NCI-H82 treated with DMSO at 0.1 percent for 48 hours (cell line): Measurements from ENCODE around the gene PLA2G2C.

Source experiments
- DNase-seq: peaks from one replicate; lab custom pipeline; 2025; ENCODE audit not compliant: unreplicated experiment; lab: John Stamatoyannopoulos, UW

Gene PLA2G2C

DNA sequence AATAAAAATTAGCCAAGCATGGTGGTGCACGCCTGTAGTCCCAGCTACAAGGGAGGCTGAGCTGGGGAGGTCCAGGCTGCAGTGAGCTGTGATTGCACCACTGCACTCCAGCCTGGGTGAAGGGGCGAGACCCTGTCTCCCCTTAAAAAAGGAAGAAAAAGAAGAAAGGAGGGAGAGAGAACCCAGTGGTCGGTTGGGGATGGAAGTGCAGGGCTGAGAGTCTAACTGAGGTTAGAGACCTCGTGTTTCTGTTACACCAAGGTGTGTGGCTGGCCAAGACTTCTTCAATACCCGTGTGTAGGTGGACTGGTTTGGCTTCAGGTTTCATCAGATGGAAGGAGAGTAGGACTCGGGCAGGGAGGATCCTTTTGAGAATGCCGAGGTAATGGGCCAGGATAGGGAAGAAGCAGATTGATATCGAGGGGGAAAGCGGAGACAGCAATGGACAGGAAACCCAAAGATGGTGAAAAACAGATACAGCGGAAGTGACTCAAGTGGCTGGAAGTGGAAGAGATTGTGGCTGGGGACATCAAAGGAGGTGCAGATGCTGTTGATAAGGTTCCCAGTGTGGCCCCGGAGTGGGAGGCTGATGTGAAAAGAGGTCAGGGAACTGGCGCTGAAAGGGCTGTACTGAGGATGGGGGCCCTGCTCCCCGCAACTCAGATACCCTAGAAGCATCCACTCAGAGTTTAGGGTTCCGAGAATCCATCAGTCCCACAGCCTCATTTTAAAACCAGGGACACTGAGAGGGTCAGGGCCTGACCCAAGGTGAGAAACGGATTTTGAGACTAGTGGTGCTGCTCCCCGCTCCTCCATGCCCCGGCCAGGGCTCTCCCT, 1.1 kb downstream of the PLA2G2C start:
- DNase-seq: no peak

GRCh38 chr1:20184481-20184900, 1.8 kb downstream of the PLA2G2C start:
- DNase-seq: no peak

DNA sequence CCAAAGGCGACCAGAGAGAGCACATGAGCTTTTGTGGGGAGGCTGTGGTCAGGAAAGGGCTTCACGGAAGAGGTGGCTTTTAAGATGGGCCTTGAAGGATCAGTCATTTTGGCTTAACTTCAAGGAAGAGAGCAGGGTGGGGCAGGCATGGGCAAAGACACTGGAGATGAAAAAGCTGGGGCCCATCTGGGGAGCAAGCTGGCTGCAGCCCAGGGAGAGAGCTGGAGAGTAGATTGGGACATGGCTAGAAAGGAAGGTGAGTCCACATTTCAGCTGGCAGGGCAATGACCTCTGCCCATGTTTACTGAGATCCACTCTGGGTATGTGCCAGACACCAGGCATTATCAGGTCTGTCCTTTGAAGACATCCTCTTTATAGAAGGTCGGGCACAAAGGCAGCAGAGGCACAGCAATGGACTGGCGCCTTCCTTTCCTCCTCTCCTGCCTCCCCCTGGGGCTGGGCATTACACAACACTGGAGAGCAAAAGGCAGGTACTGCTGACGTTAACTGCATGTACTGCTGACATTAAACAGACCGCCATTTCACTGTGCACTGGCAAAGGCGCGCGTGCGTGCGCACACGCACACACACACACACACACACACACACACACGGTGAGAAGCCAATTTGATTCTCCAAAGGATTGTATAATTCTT, 2.6 kb downstream of the PLA2G2C start:
- DNase-seq: no peak

DNA sequence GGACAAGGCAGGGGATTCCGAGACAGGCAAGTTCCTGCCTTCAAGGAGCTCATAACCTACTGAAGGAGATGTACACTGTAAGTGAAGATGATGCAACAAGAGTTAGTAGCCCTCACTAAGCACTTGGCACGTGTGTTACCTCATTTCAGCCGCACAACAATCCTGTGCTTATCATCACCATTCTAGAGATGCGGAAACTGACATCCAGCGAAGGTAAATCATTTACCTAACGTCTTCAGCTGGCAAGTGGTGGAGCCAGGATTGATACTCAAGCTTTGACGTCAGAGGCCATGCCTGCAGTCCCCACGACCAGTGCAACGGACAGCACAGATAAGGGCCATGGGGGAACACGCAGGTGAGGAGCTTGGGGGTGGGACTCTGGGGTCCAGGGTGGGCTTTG, 3.3 kb downstream of the PLA2G2C start:
- DNase-seq: no peak

- DNase-seq: no peak
These were observed 3.9 kb downstream of the PLA2G2C start for GRCh38 chr1:20182415-20182814.

DNA sequence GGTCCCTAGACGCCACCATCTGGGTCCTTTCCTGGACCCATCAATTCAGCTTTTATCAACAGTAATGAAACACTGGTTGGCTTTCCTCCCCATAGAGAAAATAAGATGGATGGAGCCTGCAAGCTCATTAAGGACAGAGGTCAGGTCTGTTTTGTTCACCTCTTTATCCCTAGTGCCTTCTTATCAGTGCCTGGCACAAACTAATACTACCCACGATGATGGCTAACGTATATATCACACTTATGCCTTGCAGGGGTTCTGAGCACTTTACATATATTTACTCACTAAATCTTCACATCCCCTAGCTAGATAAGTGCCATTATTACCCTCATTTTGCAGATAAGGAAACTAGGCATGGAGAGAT, 5.5 kb downstream of the PLA2G2C start:
- no peak for DNase-seq

DNA sequence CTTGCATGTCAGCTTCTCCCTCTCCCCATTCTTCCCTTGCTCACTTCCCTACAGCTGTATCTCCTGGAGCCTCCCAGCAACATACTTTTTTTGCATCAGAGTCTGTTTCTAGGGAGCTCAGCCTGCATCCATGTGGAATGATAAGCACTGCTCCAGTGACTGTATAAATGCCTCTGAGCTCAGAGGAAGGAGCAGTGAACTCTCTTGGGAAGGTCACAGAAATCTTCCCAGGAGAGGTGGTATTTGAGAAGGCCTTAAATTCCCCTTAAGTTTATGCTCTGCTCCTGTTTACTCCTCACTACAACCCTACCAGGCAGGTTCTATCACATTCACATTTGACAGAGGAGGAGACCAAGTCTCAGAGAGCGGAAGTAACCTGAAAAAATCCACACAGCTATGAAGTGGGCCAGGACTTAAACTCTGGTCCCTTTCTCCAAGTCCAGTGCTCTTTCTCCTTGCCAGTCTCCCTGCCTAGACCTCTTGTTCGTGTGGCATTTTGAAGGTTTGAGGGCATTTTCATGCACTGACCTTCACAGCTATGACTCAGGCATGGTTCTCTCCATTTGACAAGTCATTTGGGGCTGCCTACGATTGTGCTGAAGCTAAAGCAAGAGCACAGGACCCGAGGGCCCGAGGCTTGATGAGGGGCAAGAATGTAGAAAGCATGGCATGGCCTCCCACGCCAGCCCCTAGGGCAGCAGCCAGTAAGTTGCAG, 6.0 kb downstream of the PLA2G2C start:
- DNase-seq: no peak

GRCh38 chr1:20179371-20180128, 6.8 kb downstream of the PLA2G2C start:
- no peak for DNase-seq

DNA sequence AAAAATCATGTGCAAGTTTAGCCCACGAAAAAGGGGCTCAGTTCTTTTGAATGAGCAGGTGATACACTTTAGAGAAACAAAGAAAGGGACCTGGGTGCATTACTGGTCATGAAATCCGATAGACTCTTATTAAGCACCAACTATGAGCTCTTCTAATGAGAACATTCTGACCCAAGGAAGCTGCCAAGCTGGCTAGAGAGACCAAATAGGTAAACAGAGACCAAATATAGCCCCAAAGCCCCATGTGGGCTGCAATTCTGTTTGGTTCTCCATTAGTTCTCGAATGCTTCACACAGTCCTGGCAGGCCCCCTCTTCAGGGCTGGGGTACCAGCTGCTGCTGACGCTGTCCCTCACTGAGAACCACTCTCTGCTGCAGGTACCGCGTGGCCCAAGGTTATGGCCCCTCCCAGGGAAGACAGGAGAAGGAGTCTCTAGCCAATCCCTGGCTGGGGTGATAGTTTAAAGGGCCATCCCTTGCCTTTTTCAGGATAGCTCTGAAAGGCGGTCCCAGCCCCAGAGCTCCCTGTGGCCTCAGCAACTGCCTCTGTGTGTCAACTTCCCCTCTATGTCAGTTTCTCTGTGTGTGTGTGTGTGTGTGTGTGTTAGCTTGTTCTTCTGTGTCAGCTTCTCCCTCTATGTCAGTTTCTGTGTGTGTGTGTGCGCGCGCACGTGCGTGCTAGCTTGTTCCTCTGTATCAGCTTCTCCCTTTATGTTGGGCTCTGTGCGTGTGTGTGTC, 7.5 kb downstream of the PLA2G2C start:
- no peak for DNase-seq

- no peak for DNase-seq
These were observed 11.2 kb downstream of the PLA2G2C start for GRCh38 chr1:20174937-20175666.

- no peak for DNase-seq
These were observed 14.2 kb downstream of the PLA2G2C start for GRCh38 chr1:20172033-20172590.

DNA sequence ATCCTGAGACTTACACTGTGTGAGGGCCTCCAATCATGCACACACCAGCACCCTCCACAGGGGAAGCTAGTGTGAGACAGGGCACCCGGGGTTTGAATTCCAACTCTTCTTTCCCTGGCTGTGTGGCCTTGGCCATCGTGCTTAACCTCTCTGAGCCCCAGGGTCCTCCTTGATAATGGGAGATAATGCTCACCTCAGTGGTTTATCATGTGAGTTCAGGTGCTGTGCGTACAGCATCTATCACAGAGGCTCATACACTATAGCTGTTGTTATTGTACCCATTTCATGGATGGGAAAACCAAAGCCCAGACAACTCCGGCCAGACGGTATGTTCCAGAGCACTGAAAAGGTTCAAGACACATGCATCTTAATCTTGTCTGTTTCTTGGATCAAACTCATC, 16.4 kb downstream of the PLA2G2C start:
- DNase-seq: no peak

DNA sequence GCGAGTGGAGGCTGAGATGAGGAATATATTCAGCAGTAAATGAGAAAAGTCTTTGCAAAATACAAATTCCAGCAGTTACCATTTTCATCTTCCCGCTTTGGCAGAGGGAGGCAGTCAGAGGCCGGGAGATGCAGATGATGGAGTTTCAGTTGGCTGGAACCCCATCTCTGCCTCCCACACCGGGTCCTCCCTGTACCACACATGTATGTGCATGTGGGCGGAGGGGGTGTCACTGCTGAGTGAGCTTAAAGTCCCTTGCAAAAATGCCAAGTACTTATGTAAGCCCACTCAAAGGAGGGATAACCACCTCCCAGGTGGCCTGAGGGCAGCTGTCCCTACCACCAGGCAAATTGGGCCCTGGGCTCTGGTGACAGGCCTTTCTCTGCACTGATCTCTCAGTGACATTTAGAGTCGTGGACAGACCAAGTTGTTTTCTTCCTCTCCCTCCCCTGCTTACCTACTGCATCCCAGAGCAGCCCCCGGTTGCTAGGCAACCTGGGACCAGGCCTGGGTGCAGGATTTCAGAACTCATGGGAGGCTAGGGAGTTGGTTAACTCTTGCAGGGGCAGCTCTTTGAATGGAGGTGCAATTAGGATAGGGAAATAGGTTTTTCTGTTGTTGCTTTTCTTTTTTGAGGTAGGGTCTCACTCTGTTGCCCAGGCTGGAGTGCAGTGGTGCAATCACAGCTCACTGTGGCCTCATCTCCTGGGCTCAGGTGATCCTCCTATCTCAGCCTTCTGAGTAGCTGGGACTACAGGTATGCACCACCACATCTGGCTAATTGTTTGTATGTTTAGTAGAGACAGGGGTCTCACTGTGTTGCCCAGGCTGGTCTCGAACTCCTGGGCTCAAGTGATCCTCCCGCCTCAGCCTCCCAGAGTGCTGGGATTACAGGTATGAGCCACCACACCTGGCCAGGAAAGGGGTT, 17.5 kb downstream of the PLA2G2C start:
- DNase-seq: no peak

DNA sequence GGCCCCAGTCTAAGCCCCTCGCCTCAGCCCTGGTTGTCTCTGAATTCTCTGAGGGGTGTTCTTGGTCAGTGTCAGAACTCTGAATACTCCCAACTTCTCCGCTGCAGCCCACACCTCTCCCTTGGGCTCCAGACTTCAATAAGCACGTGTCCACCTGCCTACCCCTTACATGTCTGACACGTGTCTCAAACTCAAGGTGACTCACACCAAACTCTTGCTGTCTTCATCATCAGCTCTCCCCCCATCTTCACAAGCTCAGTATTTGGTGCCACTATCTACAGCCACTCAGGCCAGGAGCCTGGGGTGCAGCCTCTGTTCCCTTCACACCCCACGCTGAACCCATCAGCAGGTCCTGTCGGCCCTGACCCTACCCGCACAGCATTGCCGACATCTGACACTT, 19.2 kb downstream of the PLA2G2C start:
- DNase-seq: no peak

GRCh38 chr1:20166051-20166450, 20.3 kb downstream of the PLA2G2C start:
- DNase-seq: no peak

DNA sequence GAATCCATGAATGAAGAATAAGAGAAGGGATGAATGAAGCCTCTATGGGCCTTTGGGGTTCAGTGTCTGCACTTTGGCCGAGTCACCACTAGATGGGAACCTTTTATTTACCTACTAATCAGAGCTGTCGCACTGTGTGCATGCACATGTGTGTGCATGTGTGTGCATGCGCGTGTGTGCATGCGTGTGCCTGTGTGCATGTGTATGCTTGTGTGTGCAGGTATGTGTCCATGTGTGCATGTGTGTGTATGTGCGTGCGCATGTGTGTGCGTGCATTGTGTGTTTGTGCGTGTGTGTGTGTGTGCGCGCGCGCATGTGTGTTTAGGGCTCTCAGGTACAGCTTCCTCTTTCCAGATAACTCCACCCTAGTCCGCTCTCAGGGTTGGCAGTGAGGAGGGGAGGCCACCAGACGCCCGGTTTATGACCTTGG, 20.8 kb downstream of the PLA2G2C start:
- DNase-seq: peak; percentile 1

GRCh38 chr1:20164694-20165202, 21.6 kb downstream of the PLA2G2C start:
- no peak for DNase-seq

DNA sequence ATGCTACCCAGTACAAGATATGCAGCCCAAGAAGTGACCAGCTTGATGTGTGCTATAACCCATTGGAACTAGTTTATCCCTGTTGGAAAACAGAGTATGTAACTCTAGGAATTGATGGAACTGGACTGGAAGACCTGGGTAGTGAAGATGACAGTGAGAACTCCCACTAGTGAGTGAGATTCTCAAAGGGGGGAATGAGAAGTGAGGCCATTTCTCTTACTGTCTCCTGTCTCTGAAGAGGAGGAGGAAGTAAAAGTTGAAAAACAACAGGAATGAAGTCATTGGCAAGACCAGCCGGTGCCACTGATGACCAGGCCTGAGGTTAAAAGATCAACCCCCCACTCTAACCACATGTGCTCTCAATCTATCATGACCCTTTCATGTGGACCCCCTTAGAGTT, 26.3 kb downstream of the PLA2G2C start:
- DNase-seq: no peak
